ENCODE measurements around the gene FBXO10.
"Not testable (repeated sequence)": the region's sequence is repeated elsewhere in the genome, so short reads cannot be mapped to it uniquely, and the experiment has no call there.

The FBXO10 gene

GRCh38 chr9:37514999-37515398, 61.2 kb downstream of the FBXO10 start:
- H3K9ac ChIP-seq (ENCODE audit: low read depth, low read length, poor library complexity, severe bottlenecking): no peak overlapping the region
- H3K4me1 ChIP-seq (ENCODE audit: insufficient read depth, low read length, poor library complexity, severe bottlenecking): no peaks in the 10 kb centered on the region
- no peaks in the 10 kb centered on the region for H3K27me3 ChIP-seq (ENCODE audit: insufficient read depth, low read length, poor library complexity, severe bottlenecking)
- no peak overlapping the region for H2AFZ ChIP-seq (ENCODE audit: low read length)
- H4K20me1 ChIP-seq (ENCODE audit: insufficient read depth, low read length, poor library complexity, severe bottlenecking): no peaks in the 10 kb centered on the region
- no peaks in the 10 kb centered on the region for H3K79me2 ChIP-seq (ENCODE audit: insufficient read depth, low read length)
- H3K9me3 ChIP-seq (ENCODE audit: insufficient read depth, low read depth, low read length): no peaks in the 10 kb centered on the region
- H3K36me3 ChIP-seq (ENCODE audit: insufficient read depth, low read length): peaks cover 4% of the 10 kb centered on the region; the same call in 1 of the 2 replicates
- no peak overlapping the region for H3K4me3 ChIP-seq (ENCODE audit: low read length, poor library complexity, severe bottlenecking)
- no peaks in the 10 kb centered on the region for H3F3A ChIP-seq (ENCODE audit: low read depth)
- TF ChIP-seq EZH2phosphoT487 (IDR thresholded peaks at IDR 0.05; ENCODE audit: borderline replicate concordance): no peak
- no peak for TF ChIP-seq CTCF (conservative IDR thresholded peaks at IDR 0.05; ENCODE audit: low read length)
- no peaks in the 10 kb centered on the region for H3K9me2 ChIP-seq (replicated peaks; ENCODE audit: low read depth, low read length)
- no peak overlapping the region for H3K4me2 ChIP-seq (ENCODE audit: low read depth, low read length, poor library complexity, severe bottlenecking)

- not testable (repeated sequence) for H3F3A ChIP-seq (ENCODE audit: low read depth); H3K27me3 ChIP-seq (ENCODE audit: insufficient read depth, low read length, poor library complexity, severe bottlenecking); H3K9me2 ChIP-seq (replicated peaks; ENCODE audit: low read depth, low read length); H4K20me1 ChIP-seq (ENCODE audit: insufficient read depth, low read length, poor library complexity, severe bottlenecking); H3K9ac ChIP-seq (ENCODE audit: low read depth, low read length, poor library complexity, severe bottlenecking); H2AFZ ChIP-seq (ENCODE audit: low read length); H3K4me1 ChIP-seq (ENCODE audit: insufficient read depth, low read length, poor library complexity, severe bottlenecking); H3K79me2 ChIP-seq (ENCODE audit: insufficient read depth, low read length); H3K36me3 ChIP-seq (ENCODE audit: insufficient read depth, low read length); H3K4me2 ChIP-seq (ENCODE audit: low read depth, low read length, poor library complexity, severe bottlenecking); H3K9me3 ChIP-seq (ENCODE audit: insufficient read depth, low read depth, low read length); H3K4me3 ChIP-seq (ENCODE audit: low read length, poor library complexity, severe bottlenecking)
Measured at GRCh38 chr9:37514415-37514814, 61.8 kb downstream of the FBXO10 start.

GRCh38 chr9:37512437-37512836, 63.7 kb downstream of the FBXO10 start:
- Histone ChIP-seq H3K9me3 (ENCODE audit: insufficient read depth, low read depth, low read length) (no peaks in the 10 kb centered on the region), H3K79me2 (ENCODE audit: insufficient read depth, low read length) (no peaks in the 10 kb centered on the region), H2AFZ (ENCODE audit: low read length) (no peak overlapping the region), H4K20me1 (ENCODE audit: insufficient read depth, low read length, poor library complexity, severe bottlenecking) (no peaks in the 10 kb centered on the region), H3K4me2 (ENCODE audit: low read depth, low read length, poor library complexity, severe bottlenecking) (no peak overlapping the region), H3K27me3 (ENCODE audit: insufficient read depth, low read length, poor library complexity, severe bottlenecking) (no peaks in the 10 kb centered on the region), H3F3A (ENCODE audit: low read depth) (no peaks in the 10 kb centered on the region), H3K4me3 (ENCODE audit: low read length, poor library complexity, severe bottlenecking) (no peak overlapping the region), H3K9ac (ENCODE audit: low read depth, low read length, poor library complexity, severe bottlenecking) (no peak overlapping the region), H3K9me2 (replicated peaks; ENCODE audit: low read depth, low read length) (no peaks in the 10 kb centered on the region), H3K4me1 (ENCODE audit: insufficient read depth, low read length, poor library complexity, severe bottlenecking) (no peaks in the 10 kb centered on the region), H3K36me3 (ENCODE audit: insufficient read depth, low read length) (no peaks in the 10 kb centered on the region; the same call in 1 of the 2 replicates)
- TF ChIP-seq CTCF (conservative IDR thresholded peaks at IDR 0.05; ENCODE audit: low read length): no peak
